GM12873 (cell line): ENCODE results near the gene ARRB2.
A peak's percentile ranks its signal among the peaks of the same experiment; 100 is the strongest.

Source experiments
- TF ChIP-seq, protein P1 (sequence below): IDR thresholded peaks from 2 replicates; pipeline ENCODE4 v1.5.1; 2012; ENCODE audit warnings: low read depth, mild to moderate bottlenecking, moderate library complexity, low read length, control low read depth; ENCODE audit not compliant: insufficient read depth; ENCODE audit errors: missing control alignments

ARRB2 gene

DNA sequence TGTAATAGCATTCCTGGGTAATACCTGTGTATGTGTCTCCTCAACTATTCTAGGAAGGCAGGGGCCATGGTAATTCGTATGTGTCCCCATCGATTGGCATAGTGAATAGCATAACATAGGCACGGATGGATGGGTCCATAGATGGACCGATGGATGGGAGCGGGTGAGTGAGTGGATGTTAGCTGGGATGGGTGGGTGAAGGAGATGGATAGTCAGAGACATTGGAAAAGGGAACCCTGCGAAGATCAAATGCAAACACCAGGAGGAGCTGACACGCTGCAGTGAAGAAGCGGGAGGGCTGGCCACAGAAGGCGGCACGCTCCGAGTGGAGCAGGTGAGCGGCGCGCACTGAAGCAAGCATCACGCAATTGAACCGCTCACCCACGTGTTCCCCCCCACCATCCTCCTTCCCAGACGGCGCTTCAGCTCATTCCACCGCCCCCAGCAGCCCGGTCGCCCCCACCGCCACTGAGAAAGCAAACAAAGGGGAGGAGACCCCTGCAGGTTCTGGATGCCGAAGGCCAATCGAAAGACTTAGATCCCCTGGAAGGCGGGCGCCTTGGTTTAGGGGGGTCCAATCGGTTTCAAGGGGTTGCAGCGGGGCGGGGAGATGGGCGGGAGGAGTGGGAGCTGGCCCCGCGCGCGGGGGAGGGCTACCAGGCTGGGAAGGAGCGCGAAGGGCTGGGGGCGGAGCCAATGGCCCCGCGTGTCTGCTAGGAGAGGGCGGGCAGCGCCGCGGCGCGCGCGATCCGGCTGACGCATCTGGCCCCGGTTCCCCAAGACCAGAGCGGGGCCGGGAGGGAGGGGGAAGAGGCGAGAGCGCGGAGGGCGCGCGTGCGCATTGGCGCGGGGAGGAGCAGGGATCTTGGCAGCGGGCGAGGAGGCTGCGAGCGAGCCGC lies at the start of gene ARRB2:
Gene ARRB2, plus strand, starts transcription at position 839 of the 899 bp plus-strand sequence. CDS start 90 bp downstream, outside the sequence.
- TF ChIP-seq, protein P1, sequence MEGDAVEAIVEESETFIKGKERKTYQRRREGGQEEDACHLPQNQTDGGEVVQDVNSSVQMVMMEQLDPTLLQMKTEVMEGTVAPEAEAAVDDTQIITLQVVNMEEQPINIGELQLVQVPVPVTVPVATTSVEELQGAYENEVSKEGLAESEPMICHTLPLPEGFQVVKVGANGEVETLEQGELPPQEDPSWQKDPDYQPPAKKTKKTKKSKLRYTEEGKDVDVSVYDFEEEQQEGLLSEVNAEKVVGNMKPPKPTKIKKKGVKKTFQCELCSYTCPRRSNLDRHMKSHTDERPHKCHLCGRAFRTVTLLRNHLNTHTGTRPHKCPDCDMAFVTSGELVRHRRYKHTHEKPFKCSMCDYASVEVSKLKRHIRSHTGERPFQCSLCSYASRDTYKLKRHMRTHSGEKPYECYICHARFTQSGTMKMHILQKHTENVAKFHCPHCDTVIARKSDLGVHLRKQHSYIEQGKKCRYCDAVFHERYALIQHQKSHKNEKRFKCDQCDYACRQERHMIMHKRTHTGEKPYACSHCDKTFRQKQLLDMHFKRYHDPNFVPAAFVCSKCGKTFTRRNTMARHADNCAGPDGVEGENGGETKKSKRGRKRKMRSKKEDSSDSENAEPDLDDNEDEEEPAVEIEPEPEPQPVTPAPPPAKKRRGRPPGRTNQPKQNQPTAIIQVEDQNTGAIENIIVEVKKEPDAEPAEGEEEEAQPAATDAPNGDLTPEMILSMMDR = peak; percentile 74

DNA sequence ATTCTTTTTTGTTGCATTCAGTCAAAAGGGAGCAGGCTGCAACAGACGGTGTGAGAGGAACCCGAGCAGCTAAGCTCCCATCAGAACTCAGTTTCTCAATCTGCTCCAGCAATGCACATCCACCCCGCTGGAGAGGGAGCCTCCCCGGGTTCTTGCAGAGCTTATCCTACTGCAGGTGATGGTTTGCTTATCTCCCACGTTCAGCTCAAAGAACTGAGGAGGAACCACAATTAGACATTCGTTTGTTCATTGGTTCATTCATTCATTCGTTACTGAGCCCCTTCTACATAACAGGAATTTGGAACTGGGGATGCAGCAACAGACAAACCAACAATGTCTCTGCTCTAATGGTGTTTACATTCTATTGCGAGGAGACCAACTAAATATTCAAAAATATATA lies 46.7 kb upstream of the ARRB2 start:
- TF ChIP-seq, protein P1 = no peak

DNA sequence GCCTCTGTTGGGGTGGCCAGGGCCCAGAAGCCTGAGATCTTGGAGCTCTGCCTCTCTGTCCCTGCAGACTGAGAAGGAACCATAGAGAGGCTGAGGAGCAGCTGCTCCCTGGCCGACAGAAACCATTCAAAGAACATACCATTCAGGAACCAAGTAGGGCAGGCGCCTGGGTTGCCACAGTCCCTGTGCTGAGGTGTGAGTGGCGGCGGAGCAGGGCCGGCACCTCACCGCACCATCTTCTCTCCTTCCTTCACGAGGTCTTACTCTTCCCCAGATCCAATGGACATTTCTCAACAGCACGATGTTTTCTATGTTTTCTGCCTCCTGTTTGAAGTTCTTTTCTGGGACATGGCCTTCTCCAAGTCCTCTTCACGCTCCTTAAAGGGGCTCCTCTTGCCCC lies 46.2 kb upstream of the ARRB2 start:
- TF ChIP-seq, protein P1 = no peak

DNA sequence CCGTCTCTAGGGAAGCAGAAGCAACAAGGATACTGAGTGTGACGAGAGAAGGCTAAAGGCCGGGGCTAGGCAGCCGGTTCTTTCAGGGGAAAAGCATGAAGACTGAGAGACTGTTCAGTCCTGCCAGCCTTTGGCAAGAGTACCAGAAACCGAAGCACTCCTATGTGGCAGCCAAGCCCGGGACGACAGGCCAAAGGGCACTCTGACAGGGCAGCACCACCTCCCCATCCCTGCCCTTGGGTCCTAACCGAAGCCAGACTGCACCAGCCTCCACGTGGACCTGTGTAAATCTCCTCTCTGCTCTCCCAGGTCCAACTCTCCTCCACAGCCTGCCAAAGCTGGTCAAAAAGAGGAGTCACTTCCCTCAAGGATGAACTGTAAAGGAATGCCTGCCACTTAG lies 45.4 kb upstream of the ARRB2 start:
- TF ChIP-seq, protein P1 = no peak

DNA sequence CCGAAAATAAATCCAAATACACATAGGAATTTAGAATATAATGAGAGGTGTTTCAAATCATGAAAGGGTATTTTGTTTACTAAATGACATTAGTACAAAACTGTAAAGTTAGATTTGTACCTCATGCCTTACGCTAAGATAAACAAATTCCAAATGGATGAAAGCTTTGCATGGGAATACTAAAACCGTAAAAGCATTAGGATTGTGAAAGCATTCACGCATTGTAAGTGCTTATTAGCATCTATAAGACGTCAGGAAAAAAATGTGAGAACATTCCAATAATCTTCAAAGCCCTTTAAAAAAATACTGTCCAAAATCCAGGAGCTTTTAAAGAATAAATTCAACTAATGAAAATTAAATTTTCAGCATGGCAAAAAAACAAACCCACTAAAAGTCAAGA lies 44.1 kb upstream of the ARRB2 start:
- TF ChIP-seq, protein P1 = no peak

DNA sequence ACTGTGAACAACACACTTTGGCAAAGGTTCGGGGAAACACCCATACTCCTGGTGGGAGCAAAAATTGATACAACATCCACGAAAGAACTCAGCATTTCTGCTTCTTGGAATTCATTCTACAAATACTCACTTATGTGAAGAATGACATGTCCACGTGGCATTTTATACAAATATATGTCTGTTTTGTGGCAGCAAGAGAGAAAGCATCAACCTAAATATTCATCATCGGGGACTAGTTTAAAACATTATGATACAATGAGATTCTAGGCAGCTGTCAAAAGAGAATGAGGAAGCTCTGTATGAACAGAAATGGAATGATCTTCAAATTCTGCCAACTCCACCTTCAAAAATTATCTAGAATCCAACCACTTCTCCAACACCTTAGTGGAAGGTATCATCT lies 43.3 kb upstream of the ARRB2 start:
- TF ChIP-seq, protein P1 = no peak

DNA sequence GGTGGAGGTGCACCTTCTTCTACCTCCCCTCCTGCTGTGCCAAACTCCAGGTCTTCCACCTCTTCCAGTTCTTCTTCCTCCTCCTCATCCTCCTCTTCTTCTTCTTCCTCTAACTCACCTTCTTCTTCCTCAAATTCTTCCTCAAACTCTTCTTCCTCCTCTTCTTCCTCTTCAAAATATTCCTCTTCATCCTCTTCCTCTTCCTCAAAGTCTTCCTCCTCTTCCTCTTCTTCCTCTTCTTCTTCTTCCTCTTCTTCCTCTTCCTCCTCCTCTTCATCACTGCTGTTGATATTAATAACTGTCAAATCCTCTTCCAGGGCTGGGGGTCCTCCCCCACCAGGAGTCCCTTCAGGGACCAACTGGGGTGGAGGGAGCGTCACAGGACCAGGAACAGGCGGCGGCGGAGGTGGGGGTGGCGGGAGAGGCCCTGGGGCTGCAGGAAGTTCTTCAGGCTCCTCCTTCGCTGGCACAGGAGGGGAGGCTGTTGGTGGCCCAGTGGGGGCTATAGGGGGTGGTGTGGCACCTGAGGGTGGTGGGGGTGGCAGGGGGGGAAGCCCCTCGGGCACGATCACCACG lies 38.3 kb upstream of the ARRB2 start:
- TF ChIP-seq, protein P1 = no peak
